Dermis blood vessel endothelial cell (primary cell): ENCODE data around the gene ZFAND6. TPM values are rescaled to one million over a fixed set of nuclear protein-coding genes. Genes with fewer than 3 reads are reported as not detected.
A peak's percentile ranks its signal among the peaks of the same experiment; 100 is the strongest.
"Not testable (repeated sequence)": the region's sequence is repeated elsewhere in the genome, so short reads cannot be mapped to it uniquely, and the experiment has no call there.

Experiments used
- DNase-seq: peaks from one replicate; pipeline ENCODE4 v3.0.0; 2010
- total RNA-seq: library from RNA; depleted of rRNA; stranded (reverse); fragments of >200 nt; gene quantifications from 2 replicates; pipeline ENCODE4 v1.2.3, GENCODE V29; 2014

ZFAND6 gene
- total RNA-seq, result 144 and 153 TPM in 2 replicates

DNA sequence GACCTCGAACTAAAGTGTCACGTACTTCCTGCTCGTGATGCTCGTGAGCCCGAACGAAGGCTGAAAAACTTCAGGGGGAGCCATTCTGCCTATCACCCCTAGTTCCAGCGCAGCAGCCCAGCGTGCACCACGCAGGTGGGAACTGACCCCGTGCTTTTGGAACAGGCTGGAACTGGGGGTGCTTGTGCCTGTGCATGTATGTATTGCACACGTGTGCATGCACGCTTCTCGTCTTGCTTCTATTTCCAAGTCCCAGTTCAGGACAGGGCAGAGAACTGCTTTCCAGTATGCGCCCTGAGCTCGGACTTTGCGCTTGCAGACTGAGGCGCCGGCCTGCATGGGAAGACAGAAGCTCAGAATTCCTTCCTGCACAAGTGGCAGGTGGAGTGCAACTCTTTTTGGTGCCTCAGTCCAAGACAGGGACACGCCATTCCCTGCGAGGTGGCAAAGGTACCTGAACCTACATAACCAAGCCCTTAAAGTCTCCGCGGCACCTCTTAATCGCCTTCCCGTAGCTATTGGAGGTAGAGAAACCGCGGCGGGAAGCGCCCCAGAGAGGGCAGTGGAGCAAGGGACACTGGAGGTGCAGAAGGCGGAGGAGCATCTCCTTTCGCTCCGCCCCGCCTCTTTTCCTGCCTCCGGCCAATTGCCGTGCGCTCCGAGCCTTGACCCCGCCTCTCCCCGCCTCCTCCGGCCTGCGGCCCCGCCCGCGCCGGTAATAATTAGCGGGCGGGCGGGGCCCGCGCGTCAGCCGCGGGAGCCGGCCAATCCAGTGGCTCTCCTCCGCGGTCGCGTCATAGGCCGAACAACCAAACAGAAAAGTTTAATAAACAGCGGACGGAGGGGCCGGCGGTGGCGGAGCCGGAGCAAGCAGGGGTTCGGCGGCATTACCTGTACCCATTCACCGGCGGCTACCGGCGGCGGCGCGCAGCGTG, at the start of gene ZFAND6:
Gene ZFAND6, plus strand, starts transcription at position 826 of the 935 bp plus-strand sequence. CDS start 60,669 bp downstream, outside the sequence.
- peak; percentile 94 for DNase-seq

DNA sequence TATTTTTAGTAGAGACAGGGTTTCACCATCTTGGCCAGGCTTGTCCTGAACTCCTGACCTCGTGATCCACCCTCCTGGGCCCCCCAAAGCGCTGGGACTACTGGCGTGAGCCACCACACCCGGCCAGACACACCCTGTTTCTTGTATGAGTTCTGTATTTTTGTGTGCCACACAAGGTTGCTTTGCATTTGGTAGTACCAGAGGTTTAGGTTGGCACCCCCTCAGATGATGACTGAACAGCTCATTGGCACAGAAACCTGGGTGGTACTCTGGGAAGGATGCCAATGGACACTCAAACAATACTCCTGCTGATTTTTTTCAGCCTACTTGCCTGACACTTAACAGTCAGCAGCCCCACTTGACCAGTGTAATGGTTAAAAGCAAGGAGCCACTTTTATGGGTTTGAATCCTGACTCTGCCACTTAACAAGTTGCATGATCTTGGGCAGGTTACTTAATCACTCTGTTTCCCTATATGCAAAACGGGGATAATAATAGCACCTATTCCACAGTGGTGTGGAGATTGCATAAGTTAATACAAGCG, 49.3 kb upstream of the ZFAND6 start:
- no peak for DNase-seq

DNA sequence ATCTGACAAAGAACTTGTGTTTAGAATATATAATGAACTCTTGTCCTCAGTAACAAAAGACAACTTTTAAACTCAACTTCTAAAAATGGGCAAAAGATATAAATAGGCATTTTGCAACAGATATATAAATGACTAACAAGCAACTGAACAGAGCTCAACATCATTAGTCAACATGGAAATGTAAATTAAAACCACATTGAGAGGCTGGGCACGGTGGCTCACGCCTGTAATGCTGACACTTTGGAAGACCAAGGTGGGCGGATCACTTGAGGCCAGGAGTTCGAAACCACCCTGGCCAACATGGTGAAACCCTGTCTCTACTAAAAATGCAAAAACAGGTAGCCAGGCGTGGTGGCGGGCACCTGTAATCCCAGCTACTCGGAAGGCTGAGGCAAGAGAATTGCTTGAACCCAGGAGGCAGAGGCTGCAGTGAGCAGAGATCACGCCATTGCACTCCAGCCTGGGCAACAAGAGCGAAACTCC, 48.4 kb upstream of the ZFAND6 start:
- DNase-seq, result not testable (repeated sequence)

DNA sequence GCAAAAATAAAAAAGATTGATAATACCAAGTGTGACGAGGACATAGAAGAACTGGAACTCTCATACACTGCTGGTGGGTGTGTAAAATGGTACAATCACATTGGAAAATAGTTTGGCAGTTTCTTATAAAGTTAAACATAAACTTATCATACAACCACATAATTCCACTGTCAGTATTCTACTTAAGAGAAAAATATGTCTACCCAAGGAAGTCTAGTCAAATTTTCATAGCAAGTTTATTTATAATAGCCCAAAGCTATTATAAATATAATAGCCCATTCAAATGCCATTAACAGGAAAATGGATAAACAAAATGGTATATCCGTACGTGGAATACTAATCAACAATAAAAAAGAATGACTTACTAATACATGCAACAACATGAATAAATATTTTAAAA, 47.9 kb upstream of the ZFAND6 start:
- DNase-seq, result no peak

DNA sequence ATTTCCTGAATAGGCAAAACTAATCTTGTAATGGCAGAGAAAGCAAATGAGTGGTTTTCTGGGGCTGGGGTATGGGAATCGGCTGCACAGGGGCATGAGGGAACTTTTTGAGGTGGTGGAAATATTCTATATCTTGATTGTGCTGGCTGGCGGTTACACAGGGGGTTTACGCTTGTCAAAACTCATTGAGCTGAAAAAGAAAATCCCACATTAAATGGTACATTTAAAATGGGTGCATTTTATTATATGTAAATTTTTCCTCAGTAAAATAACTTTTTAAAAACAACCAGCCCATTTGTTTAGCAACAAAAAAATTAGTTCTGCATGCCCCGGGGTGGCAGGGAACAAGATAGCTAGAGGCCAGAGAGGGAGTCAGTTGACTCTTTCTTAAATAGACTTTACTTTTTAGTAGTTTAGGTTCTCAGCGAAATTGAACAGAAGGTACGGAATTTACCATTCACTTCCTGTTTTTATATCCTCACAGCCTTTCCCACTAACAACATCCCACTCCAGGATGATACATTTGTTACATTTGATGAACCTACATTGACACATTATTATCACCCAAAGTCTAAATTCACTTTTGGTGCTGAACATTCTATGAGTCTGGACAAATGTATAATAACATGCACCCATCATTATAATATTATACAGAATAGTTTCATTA, 47.3 kb upstream of the ZFAND6 start:
- no peak for DNase-seq

DNA sequence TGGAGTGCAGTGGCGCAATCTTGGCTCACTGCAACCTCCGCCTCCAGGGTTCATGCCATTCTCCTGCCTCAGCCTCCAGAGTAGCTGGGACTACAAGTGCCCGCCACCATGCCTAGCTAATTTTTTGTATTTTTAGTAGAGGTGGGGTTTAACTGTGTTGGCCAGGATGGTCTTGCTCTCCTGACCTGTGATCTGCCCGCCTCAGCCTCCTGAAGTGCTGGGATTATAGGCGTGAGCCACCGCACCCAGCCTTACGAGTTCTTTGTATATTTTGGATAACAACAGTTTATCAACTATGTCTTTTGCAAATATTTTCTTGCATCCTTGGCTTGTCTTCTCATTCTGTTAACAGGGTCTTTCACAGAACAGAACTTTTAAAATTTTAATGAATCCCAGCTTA, 45.3 kb upstream of the ZFAND6 start:
- DNase-seq, result not testable (repeated sequence)

DNA sequence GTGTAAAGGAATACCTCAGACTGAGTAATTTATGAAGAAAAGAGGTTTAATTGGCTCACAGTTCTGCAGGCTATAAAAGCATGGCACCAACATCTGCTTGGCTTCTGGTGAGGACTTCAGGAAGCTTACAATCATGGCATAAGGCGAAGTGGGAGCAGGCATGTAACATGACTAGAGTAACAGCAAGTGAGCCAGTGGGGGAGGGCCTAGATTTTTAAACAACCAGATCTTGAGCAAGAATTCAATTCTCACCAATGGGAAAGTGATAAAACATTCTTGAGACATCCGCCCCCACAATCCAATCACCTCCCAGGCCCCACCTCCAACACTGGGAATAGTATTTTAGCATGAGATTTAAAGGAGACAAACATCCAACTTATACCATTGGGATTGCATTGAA, 44.3 kb upstream of the ZFAND6 start:
- no peak for DNase-seq

DNA sequence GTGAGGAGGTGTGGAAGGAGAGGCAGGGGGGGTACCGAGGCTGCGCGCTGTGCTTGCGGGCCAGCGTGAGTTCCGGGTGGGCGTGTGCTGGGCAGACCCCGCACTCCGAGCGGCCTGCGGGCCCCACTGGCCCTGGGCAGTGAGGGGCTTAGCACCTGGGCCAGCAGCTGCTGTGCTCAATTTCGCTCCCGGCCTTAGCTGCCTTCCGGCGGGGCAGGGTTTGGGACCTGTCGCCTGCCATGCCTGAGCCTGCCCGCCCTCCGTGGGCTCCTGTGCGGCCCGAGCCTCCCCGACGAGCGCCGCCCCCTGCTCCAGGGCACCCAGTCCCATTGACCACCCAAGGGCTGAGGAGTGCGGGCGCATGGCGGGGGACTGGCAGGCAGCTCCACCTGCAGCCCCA, 43.0 kb upstream of the ZFAND6 start:
- not testable (repeated sequence) for DNase-seq

DNA sequence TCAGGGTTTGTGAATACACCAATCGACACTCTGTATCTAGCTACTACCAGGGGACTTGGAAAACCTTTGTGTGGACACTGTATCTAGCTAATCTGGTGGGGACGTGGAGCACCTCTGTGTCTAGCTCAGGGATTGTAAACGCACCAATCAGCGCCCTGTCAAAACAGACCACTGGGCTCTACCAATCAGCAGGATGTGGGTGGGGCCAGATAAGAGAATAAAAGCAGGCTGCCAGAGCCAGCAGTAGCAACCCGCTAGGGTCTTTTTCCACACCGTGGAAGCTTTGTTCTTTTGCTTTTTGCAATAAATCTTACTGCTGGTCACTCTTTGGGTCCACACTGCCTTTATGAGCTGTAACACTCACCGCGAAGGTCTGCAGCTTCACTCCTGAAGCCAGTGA, 42.3 kb upstream of the ZFAND6 start:
- not testable (repeated sequence) for DNase-seq

DNA sequence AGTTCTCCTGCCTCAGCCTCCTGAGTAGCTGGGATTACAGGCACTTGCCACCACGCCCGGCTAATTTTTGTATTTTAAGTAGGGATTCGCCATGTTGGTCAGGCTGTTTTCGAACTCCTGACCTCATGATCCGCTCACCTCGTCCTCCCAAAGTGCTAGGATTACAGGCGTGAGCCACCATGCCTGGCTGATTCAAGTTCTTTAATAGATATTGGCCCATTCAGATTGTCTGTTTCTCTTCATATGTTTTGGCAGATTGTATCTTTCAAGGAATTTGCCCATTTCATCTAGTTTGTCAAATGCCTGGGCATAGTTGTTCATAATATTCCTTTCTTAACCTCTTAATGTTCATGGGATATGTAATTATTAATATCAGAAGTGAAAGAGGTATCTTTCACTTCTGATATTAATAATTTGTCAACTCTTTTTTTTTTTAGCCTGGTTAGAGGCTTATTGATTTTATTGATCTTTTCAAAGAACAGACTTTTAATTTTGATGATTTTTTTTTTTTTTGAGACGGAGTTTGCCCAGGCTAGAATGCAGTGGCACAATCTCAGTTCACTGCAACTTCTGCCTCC, 40.2 kb upstream of the ZFAND6 start:
- no peak for DNase-seq

DNA sequence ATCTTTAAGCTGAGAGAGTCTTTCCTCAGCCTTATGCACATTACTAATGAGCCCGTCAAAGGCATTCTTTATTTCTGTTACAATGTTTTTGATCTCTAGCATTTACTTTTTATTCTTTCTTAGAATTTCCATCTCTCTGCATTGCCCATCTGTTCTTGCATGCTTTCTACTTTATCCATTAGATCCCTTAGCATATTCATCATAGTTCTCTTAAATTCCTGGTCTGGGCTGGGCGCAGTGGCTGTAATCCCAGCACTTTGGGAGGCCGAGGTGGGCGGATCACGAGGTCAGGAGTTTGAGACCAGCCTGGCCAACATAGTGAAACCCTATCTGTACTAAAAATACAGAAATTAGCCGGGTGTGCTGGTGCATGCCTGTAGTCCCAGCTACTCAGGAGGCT, 39.3 kb upstream of the ZFAND6 start:
- DNase-seq, result not testable (repeated sequence)

DNA sequence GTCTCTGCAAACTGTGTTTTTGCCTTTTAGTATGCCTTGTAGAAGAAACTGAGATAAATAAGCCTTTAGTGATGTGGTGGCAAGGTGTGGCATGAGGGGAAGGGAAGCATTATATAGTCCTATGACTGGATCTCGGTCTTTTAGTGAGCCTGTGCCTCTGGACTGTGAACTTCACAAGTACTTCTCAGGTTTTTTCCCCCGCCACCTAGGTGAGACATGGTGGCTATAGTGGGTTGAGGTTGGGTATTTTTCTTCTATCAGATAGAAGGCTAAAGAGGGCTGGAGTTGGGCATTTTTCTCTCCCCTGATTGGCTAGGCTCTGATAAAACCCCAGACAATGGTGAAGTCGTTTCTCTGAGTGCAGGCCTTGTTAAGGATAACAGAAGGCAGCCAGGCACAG, 38.7 kb upstream of the ZFAND6 start:
- no peak for DNase-seq

DNA sequence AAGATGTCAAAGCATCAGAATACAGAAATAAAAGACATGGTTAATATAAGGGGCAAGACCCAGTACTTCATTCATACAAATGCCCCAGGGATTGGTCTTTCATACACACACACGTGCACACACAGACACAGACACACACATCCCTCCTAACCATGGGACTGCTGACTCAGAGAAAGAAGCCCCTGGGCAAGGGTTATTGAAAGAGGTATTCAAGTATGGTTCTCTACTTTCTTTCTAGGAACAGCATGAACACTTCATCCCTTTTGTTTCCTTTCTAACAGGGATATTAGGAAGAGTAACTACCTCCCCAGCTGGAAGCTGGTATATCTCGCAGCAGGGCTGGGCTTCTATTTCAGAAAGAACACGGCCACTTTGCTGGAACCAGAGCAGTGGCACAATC, 33.2 kb upstream of the ZFAND6 start:
- no peak for DNase-seq

DNA sequence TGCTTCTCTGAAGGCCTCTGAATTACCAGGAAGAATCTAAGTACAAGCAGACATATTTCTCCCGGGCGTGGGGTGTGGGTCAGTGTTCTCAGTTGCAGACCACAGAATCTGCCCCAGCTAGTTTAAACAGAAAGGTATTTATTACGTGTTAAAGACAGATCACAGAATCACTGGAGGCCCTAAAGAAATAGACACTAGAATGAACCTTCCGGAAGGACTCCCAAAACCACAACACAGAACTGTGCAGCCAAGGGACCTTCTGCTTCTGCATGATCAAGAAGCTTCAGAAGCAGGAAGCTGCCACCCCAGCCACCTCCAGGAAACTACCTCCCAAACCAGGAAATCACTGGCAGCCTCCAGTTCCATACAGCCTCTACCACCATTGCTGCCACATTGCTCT, 32.7 kb upstream of the ZFAND6 start:
- DNase-seq, result no peak

DNA sequence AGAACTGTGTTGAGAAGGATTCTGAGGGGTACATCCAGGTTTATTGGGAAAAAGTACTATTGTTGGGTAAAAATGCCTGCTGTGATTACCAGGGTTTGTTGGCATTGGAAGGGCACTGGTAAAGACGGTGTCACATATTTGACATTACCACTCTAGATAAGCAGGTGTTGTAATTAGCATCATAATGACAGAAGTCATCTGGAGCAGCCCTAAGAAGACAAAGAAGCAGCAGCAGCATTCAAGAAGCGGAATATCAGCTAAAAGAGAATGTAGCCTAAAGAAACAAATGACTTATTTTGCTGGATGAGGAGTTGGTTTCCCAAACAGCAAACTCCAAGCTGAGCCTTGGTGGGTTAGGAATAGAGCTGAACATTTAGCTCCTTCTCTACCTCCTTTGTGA, 30.5 kb upstream of the ZFAND6 start:
- DNase-seq, result no peak

DNA sequence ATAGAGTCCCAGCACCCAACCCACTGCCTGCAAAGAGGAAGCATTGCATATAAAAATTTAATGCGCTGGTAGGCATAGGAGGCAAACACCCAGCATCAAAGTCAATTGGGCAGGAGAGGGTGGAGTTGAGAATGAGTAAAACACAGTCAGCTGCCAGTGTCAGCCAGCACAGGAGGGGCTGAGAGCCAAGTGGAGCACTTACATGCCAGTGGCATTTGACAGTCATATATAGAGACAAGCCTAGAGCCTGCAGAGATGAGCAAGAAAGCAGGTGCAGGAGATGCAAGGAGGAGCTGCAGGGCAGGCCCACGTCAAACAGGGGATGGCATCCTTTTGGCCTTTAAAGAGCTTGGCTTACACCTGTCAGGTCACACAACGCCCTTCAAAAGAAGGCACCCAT, 27.6 kb upstream of the ZFAND6 start:
- DNase-seq, result no peak

DNA sequence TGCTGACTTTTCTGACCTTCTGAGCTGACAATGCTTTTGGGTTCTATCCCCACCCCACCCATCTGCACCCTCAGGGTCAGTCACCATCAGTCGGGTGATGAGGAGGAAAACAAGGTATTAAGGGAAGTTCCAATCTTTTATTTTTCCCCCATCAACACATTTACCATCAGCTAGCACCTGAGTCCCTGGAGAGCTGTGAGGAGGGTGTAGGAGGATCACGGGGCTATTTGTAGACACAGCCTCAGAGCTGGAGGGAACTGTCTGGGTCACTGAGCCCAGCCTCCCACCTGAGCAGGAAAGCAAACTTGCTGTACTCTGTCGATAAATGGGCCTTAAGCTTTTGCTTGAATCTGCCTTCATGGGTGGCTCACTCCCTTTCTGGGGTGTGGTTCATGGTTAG, 24.8 kb upstream of the ZFAND6 start:
- DNase-seq, result no peak

DNA sequence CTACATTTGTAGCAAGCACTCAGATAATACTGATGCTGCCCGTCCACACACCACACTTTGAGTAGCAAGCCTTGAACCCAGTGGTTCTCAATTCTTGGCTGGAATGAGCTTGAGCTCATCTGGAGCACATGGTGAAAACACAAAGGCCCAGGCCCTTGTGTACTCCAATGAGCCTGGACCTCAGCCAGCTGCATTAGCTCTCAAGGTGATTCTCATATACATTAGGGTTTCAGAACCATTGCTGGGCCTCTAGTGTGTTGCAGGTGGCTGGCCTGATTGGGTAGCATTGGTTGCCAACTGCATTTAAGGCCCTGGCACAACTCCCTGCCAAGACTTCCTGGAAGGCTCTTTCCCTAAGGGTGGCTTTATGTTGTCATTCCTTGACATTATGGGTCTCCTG, 23.4 kb upstream of the ZFAND6 start:
- no peak for DNase-seq

DNA sequence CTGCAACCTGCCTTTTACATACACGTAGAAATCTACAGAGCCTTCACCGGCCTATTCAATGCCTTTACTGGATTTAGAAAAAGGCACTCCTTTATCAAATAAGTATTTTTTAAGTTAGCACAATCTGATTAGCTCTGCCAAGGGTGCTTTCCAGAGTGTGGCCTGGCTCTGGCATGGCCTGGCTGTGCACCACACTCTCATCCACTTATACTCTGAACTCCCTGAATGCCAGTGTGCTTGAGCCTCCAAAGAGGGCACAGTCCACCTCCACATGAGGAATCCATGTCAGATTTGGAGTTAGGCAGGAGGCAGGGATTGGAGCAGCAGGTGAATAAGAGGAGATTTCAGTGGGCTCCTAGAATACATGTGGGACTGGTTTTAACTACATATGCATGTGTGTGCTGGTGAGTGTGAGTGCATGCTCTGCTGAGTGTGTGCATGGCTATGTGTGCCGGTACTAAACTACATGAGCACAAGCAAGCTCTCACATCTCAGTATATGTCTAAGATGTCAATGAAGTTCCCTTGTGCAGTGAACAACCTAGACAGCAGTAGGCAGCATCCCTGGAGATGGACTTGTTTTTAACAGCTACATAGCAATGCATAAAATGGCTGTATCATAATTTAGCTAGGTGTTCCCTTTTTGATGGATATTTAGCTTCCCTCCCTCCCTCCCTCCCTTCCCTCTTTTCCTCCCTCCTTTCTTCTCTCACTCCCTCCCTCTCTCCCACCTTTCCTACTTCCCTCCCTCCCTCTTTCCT, 17.8 kb upstream of the ZFAND6 start:
- no peak for DNase-seq

DNA sequence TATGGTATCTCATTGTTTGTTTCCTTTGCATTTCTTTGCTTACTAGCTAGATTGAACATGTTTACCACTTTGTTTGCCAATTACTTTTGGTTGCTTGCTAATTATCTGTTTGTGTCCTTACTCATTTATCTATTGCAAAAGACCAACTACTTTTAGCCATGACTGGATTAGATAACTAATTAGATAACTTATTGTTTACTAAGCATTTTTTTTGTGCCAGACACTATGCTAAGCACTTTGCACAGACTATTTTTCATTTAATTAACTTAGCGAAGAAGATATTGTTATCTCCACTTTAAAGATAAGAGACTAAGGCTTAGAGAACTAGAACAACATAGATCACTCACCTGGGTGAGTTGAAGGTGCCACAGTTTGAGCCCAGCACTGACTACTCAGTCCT, 16.9 kb upstream of the ZFAND6 start:
- no peak for DNase-seq

DNA sequence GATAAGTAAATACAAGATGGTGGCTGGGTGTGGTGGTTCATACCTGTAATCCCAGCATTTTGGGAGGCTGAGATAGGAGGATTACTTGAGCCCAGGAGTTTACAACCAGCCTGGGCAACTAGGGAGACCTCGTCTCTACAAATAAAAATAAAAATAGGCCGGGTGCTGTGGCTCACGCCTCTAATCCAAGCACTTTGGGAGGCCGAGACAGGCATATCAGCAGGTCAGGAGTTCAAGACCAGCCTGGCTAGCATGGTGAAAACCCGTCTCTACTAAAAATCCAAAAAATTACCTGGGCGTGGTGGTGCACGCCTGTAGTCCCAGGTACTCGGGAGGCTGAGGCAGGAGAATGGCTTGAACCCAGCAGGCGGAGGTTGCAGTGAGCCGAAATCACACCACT, 14.3 kb upstream of the ZFAND6 start:
- not testable (repeated sequence) for DNase-seq

DNA sequence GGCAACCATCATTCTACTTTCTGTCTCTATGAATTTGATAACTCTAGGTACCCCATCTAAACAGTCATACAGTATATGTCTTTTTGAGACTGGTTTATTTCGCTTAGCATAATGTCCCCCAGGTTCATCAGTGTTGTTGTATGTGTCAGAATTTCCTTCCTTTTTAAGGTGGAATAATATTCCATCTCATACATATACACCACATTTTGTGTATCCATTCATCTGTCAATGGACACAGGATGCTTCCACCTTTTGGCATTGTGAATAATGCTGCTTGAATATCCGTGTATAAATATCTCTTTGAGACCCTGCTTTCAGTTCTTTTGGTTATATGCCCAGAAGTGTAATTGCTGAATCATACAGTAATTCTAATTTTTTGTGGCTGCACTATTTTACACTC, 10.4 kb upstream of the ZFAND6 start:
- no peak for DNase-seq
